ENCODE data around the gene KBTBD3.

GRCh38 chr11:106047631-106048030 lies 29.5 kb downstream of the KBTBD3 start:
- TF ChIP-seq, protein P1, sequence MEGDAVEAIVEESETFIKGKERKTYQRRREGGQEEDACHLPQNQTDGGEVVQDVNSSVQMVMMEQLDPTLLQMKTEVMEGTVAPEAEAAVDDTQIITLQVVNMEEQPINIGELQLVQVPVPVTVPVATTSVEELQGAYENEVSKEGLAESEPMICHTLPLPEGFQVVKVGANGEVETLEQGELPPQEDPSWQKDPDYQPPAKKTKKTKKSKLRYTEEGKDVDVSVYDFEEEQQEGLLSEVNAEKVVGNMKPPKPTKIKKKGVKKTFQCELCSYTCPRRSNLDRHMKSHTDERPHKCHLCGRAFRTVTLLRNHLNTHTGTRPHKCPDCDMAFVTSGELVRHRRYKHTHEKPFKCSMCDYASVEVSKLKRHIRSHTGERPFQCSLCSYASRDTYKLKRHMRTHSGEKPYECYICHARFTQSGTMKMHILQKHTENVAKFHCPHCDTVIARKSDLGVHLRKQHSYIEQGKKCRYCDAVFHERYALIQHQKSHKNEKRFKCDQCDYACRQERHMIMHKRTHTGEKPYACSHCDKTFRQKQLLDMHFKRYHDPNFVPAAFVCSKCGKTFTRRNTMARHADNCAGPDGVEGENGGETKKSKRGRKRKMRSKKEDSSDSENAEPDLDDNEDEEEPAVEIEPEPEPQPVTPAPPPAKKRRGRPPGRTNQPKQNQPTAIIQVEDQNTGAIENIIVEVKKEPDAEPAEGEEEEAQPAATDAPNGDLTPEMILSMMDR (conservative IDR thresholded peaks at IDR 0.05), result no peak
- TF ChIP-seq ZFX (IDR thresholded peaks at IDR 0.05), result no peak
